HG03571 (cell line): Measurements from ENCODE around the gene LAMB3.
A peak's percentile ranks its signal among the peaks of the same experiment; 100 is the strongest.

Source experiments
- ATAC-seq: cut with Tn5 transposase; IDR thresholded peaks from one replicate; pipeline ENCODE4 v1.9.1; 2021; ENCODE audit not compliant: unreplicated experiment

The LAMB3 gene

DNA sequence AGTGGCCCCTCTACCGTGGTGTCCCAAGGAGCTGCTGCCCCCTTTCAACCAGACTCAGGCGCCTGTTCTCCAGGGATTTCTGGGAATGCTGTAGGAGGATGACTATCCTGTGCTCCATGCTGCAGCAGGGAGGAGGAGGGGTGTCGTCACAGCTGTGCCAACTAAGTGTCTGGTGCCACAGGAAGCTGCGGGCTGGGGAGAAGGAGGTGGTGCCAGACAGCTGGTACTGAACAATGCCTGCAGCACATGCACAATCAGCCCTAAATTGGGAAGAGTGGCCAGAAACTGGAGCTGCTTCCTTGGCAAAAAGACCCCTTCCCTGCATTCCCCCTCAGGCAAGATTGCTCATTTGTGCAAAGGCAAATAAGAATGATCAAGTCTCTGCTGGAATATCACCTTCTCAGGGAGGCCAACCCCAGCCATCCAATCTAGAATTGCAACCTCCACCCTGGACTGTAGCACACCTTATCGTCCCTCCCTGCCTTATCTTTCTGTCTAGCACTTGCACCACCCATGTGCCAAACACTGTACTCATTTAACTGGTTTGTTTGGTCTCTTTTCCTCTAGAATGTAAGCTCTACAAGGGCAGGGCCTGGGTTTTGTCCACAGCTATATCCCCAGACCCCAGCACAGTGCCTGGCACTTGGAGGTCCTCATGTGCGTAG is 33.3 kb downstream of the LAMB3 start:
- no peak for ATAC-seq

DNA sequence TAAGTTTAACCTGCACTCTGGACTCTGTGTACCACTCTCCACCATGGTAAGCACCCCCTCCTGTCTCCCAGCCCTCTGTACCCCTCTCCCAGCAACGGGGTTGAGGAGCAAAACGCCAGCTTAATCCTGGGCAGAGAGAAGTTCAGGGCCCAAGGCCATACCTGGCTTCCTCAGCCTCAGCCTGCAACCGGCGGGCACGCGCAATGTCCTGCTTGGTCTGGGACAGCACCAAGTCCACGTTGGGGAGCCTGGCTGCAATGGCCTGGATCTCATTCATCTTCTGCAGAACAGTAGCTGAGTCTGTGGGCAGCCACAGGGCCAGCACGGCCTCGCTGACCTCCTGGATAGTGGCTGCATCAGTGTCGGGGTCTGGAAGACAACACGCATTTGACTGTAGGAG is 33.9 kb downstream of the LAMB3 start:
- no peak for ATAC-seq

DNA sequence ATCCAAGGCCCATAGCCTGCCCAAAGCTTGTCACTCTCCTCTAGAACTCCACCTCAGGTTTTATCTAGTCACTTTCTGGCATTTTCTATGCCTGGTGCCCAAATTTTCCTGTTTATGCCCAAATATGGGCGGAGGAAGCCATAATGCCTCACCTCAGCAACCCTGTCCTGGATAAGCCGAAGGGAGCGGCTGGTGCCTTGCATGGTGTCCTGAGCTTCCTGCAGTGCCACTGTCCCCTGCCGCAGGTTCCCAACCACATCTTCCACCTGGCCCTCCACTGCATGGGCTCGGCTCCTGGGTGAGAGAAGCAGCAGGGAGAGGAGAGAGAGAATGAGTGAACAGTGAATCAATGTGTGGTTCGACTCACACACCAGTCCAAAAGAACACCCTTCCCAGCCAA is 34.5 kb downstream of the LAMB3 start:
- no peak for ATAC-seq

DNA sequence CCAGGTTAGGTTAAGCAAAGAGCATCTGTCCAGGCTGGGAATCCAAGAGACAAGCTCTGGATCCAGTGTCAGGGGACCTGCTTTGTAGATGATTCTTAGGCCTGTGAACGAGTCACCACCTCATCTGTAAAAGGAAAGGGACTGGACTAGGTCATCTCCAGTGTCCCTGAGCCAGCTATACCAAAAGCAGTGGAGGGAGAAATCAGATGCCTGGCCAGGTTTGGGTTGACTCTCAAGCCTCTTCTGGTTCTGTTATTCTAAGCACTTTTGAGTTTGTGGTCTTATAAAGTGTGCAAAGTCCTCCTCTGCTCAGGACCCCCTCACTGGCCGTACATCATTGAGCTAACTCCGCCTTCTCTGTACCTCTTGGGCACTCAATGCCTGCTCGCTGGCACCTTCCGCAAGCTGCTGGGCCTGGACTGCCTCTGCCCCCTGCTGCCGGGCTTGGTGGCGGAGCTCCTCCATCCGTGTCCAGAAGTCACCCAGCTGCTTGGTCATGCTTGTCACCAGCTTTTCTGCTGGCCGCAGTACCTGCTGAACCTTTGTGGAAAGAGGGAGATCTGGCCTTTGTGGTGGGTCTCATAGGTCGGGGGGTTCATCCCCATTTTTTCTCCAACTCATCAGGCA is 35.1 kb downstream of the LAMB3 start:
- ATAC-seq: no peak

DNA sequence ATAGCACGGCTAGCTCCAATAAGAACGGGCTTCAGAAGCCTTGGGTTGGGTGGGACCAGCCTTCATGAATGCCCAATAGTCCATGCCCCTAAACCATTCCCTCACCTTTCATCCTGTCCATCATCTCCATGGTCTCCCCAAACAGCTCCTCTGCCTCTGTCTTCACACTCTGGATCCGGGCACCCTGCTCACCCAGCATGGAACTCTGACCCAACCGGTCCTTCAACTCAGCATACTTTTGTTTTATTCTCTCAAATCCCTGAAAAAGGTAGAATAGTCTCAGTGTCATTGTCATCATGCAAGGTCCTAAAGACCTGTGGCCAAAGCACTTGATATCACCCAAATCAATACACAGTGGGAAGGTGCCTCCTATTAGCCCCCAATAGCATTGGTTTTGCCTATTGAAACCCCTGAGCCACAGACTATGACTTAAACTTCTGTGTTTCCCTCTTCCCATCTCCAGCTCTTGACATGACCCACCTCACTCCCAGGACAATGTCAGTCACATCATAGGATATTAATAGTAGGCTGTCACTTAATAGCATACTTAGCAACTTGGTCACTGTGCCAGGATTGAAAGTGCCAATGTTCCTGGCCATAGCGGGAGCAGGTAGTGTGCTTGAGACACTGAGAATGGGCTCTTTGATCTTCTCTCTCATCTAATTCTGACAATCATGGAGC is 35.7 kb downstream of the LAMB3 start:
- no peak for ATAC-seq

DNA sequence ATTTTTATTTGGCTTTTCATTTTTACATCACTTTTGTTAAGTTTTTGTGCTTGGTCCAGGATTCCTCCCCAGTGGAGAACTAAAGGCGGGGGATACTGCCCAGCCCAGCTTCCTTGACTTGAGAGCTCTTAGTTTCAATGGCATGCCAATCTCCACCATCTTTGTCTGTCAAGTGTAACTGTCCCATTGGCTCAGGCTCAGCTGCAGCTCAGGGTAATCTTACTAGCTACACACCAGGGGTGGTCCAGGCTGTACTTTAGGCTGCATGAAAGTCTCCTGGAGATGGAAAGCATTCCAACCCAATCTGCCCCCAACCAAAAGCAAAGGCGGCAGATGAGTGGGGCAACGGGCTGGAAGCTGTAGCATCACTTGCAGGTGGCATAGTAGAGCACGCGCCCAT is 37.3 kb downstream of the LAMB3 start:
- ATAC-seq: no peak

DNA sequence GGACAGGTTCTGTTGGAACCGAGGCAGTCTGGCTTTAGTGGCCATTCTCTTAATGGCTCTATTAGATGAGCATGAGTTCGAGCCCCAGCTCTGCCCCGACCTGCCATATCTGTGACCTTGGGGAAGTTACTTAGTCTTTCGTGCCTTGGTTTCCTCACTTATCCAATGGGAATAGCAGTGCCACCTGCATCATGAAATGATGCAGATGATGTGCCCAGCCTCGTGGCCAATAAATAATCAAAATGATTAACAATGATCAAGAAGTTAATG is 38.1 kb downstream of the LAMB3 start:
- ATAC-seq: no peak

DNA sequence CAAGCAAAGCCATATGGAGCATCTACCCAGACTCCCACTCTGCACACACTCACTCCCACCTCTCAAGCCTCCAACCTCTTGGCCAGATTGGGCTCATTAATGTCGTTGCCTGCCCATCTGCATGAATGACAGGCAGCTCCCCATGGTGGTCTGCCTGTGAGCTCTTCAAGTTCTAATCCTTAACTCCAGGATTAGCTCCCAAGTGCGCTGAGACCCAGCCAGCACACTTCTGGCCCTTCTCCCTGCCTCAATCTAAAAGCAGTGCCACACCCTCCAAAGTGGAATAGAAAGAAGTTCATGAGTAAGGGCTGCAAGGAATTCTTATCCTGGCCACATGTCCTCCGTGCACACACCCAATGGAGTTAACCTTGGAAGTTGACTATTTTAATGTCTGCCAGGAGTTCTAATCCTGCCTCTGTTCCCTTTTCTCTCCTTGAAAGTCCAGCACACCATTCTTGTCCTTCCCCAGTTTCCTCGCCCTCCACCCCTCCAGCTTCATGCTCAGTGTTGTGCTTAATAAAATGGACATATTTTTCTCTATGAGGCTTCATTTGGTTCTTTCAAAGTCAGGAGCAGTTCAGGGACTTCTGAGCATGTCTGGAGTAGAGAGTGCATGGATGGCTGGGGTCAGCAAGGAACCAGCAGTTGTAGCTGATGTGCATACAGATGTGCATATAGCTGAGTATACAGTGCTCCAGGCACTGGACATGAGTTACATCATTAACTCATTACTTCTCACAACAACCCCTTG is 38.6 kb downstream of the LAMB3 start:
- no peak for ATAC-seq

DNA sequence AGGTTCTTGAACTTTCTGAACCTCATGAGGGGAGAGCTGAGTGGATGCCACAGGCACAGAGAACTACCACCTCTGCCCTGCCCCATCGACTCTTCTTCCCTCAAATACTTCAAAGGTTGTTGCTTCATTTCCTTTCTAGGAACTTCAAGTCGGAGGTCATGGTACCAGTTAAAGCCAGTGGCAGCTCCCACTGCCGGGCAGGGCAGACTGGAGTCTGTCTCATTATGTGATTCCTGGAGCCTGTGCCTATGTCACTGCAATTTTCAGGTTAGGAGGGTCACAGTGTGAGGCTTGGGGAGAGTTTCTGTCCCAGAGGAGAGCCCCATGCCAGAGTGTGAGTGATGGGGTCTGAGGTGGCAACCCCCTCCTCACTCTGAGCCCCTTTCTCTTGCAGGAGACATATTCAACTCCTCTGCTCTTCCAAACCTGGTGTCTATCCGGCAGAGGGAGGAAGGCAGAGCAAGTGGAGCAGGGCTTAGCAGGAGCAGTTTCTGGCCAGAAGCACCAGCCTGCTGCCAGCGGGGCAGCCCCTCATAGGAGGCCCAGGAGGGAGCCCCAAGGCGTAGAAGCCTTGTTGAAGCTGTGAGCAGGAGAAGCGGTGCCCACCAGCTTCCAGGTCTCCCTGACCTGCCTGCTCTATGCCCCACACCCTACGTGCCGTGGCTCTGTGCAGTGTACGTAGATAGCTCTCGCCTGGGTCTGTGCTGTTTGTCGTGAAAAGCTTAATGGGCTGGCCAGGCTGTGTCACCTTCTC is 39.4 kb downstream of the LAMB3 start:
- no peak for ATAC-seq

DNA sequence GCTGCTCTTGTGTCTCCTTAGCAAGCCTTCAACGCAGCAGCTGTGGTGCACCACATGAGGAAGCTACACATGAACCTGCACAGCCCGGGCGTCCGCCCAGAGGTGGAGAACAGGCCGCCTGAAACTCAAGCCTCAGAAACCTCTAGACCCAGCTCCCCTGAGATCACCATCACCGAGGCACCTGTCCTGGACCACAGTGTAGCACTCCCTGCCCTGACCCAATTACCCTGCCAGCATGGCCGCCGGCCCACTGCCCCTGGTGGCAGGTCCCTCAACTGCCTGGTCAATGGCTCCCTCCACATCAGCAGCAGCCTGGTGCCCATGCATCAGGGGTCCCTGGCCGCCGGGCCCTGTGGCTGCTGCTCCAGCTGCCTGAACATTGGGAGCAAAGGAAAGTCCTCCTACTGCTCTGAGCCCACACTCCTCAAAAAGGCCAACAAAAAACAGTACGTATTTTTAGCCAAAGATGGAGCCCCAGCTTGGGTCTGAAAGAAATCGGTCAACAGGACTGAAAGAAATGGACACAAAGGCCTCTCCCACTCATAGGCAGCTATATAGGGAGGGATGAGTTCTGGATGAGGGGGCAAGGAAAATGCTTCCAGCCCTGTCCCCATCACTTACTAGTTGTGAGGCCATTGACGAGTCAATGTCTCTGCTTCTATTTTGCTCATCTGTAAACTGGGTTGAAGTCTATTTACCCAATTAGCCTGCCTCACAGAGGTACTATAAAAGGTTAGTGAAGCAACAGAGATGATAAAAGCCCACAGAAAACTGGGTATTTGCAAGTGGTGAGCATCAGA is 40.3 kb downstream of the LAMB3 start:
- ATAC-seq: peak; percentile 74

DNA sequence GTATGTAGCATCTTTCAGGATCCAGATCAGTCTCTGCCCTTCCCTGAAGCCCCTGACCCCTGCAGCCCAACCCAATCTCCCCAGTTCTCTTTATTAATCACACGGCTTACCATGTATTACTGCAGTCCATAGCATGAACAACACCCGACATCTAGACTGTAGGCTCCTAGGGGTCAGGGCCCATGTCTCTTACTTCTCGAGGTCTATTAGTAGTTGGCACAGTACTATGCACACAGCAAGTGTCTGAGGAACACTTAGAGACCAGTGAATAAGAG is 41.7 kb downstream of the LAMB3 start:
- ATAC-seq: no peak

DNA sequence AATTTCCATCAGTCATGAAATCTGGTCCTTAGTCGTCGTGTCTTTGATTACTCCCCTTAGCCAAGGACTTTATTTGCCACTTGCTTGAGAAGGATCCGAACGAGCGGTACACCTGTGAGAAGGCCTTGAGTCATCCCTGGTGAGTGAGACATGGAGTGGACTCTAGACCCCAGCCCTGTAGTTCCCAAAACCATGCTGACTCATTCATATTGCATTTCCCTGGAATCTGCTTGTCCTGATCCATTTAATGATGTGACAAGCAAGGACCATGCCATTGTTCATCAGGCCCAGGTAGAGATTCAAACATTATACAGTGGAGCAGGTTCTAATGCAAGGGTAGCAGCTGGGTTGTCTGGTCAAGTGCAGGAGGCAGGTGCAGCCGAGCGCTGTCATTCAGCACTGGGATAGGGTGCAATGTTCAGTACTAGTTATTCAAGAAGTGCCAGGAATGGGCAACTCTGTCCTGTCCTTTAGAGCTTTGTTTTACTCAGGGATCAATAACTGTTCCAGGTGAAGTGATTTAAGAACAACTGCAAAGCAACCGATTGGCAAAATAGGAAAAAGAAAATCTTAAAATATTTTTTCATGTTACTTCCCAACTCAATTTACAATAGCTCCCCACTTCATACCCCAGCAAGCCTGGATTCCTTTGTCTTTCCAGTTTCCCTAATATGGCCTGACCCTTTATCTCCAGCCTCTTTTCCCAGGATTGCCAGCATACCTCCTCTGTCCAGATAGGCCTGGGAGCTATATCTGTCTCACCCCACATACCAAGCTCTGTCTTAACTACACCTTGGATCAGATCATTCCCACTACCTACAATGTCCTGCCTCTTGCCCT is 42.2 kb downstream of the LAMB3 start:
- no peak for ATAC-seq

DNA sequence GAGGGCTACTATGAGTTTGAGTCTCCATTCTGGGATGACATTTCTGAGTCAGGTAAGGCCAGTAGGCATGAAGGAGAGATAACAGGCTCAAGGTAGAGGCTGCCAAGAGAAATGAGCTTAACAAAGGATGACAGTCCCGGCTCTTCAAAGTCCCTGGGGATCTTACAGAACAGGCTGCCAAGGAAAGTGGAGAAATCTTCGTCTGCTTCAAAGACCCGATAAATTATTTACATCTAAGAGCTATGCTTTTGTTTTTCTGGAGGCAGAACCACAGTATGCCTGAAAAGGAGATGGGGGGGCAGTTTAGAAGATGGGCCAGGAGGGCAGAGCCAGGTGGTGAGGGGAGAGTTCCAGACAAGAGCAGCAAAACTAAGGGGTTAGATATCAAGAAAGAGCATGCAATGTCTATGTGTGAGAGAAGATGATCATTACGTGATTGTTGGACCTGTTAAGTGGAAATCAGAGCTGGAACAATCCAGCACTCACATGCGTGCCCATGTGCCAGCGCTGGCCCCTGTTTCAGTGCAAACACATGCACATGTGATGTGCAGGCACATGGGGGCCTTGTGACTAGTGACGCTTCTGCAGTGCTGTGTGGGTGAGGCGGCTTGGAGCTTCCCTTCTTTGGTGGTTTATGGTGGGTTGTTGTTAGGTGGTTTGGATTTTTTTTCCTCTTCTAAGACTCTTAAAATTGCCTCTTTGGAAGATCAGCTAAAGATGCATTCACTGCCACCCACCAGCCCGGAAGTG is 43.0 kb downstream of the LAMB3 start:
- ATAC-seq: no peak

DNA sequence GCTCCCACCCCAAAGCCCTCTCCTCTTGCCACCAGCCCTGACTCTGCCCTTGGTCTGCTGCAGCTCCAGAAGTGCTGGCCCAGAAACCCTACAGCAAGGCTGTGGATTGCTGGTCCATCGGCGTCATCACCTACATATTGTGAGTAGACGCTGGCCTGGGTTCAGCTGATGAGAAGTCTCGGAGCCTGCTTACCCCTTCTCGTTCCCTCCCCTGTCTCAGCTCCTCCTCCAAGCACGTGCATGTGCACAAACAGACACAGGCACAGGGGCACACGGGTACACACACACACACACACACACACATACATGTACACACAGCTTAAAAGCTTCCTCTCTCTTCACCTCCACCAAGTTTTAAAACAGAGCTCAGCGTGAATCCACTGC is 44.4 kb downstream of the LAMB3 start:
- peak; percentile 20 for ATAC-seq

DNA sequence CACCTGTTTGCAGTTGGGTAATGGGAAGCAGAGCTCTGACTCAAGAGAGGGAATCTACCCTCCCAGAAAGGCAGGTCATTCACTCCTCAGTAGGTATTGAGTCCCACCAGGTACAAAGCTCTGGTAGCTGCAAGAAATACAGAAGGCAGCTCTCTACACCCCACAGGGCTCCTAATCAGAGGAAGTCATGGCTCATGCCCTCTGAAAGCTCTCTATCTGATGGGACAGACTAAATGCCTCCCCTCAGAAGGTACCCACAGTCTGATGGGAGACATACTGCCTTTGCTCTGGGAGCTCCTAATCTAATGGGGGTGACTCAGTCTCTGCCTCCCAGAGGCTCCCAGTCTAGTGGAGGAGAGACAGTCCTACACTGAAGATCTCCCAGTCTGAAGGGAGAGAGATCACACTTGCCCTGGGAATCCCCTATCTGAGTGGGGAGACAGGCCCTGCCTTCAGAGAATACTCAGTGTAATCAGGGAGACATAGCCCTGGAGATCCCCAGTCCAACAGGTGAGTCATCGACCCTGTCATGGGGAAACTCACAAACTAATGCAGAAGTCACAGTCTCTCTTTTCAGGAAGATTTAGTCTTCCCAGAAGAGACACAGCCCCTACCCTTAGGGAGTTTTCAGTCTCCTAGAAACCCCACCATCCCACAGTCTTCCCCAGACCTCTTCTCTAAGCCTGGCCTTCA is 45.0 kb downstream of the LAMB3 start:
- ATAC-seq: peak; percentile 50

DNA sequence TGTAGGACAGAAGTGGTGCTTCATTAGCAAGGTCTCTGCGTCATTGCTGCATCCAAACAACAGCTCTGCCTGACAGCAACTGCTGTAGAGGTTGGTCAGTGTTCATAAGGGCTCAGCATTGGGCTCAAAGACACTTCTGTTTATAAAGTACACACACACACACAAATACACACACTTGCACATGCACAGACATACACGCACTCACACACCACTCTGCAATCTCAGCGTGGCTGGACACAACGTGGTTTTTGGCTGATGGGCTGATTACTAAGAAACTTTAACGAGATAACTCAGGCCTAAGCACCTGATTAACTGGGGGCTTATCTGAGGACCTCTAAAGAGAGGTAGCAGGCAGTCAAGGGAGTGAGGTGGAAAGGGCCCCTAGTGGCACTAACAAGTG is 48.3 kb downstream of the LAMB3 start:
- ATAC-seq: no peak

DNA sequence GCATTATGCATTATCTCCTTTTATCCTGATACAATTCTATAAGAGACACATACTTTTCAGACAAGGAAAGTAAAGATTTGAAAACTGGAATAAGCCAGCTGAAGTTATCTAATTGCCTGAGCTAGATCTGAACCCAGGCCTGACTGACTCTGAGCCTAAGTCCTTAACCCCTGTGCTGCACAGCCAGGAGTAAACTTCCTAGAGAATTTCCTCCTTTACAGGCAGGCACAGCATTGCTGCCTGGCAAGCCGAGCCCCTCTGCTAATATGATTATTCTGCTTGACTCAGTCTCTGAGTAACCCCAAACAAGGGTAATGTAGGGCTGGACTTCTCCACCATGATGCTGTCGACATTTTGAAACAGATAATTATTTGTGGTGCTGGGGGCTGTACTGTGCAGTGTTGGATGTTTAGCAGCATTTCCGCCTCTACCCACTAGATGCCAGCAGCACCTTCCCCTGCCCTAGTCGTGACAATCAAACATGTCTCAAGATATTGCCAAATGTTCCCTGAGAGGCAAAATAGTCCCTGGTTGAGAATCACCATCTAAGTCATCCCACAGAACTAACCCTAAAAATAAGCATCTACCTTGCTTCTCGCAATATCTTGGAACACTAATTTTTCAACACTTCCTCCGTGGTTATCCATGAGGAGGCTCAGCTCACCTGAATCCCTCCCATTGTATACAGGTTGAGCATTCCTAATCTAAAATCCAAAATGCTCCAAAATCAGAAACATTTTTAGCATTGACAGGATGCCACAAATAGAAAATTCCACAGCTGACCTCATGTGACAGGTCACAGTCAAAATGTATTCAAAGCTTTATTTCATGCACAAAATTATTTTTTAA is 50.2 kb downstream of the LAMB3 start:
- ATAC-seq: peak; percentile 52

DNA sequence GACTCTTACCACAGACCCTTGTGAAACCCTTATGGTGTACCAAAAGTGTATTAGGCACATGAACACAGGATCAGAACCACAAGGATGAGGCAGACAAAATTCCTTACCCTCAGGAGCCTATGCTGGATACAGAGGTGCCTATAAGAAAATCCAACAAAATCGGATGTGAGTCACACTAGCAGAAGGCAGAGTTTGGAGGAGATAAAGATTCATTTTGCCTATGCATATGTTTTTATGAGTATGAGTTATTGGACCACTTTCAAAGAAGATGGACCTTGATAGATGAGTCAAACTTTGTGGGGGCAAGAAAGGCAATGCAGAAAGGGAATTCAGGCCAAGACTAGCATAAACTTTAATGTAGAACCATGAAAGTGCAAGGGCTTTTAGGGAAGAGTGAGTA is 51.7 kb downstream of the LAMB3 start:
- no peak for ATAC-seq
